ENCODE measurements around the gene SHISA9. TPM values are rescaled to one million over a fixed set of nuclear protein-coding genes. Genes with fewer than 3 reads are reported as not detected.
"Not testable (repeated sequence)": the region's sequence is repeated elsewhere in the genome, so short reads cannot be mapped to it uniquely, and the experiment has no call there.

Gene SHISA9
- total RNA-seq, 4 donors from 2014 or later: 2.0 to 6.3 (median 3.5) TPM

- H3K27me3 ChIP-seq: peaks cover 0 to 37% of the 10 kb centered on the region in 2 donors
- H3K9me3 ChIP-seq: peaks cover 0 to 5% (median 0%) of the 10 kb centered on the region in 4 donors
- DNase-seq (ENCODE audit: low spot score in 2 of 2): no peak
- no peak overlapping the region for H3K27ac ChIP-seq
- no peaks in the 10 kb centered on the region for H3K36me3 ChIP-seq
- no peak overlapping the region for H3K4me3 ChIP-seq
- 85 to 90% methylated on average over 5 of the region's 5 CpGs for WGBS, 2 donors
- peaks cover 0 to 24% (median 0%) of the 10 kb centered on the region in 4 donors for H3K4me1 ChIP-seq
- TF ChIP-seq POLR2A (IDR thresholded peaks at IDR 0.05) (no peak), CTCF (IDR thresholded peaks at IDR 0.05) (no peak), EP300 (IDR thresholded peaks at IDR 0.05) (no peak)
Observed at GRCh38 chr16:12906765-12907516, 5.5 kb downstream of the SHISA9 start.

- Histone ChIP-seq H3K4me1 (peaks cover 0 to 16% (median 0%) of the 10 kb centered on the region in 4 donors), H3K27ac (no peak overlapping the region), H3K4me3 (no peak overlapping the region), H3K9me3 (peaks cover 0 to 5% (median 0%) of the 10 kb centered on the region in 4 donors), H3K27me3 (peaks cover 0 to 29% of the 10 kb centered on the region in 2 donors), H3K36me3 (no peaks in the 10 kb centered on the region)
- no peak for DNase-seq (ENCODE audit: low spot score in 2 of 2)
- no peak for TF ChIP-seq POLR2A (IDR thresholded peaks at IDR 0.05)
- TF ChIP-seq CTCF (IDR thresholded peaks at IDR 0.05): no peak
- TF ChIP-seq EP300 (IDR thresholded peaks at IDR 0.05): no peak
- WGBS, 2 donors: 55 to 62% methylated on average over 5 of the region's 5 CpGs
Observed at GRCh38 chr16:12907670-12908233, 6.4 kb downstream of the SHISA9 start.

GRCh38 chr16:12917246-12917645, 15.8 kb downstream of the SHISA9 start:
- H3K27ac ChIP-seq: no peak overlapping the region
- no peak overlapping the region for H3K4me3 ChIP-seq
- 70 to 71% methylated on average over 5 of the region's 5 CpGs for WGBS, 2 donors
- no peak for DNase-seq (ENCODE audit: low spot score in 2 of 2)
- peaks cover 0 to 7% (median 0%) of the 10 kb centered on the region in 4 donors for H3K9me3 ChIP-seq
- no peaks in the 10 kb centered on the region for H3K27me3 ChIP-seq
- H3K36me3 ChIP-seq: no peaks in the 10 kb centered on the region
- H3K4me1 ChIP-seq: no peaks in the 10 kb centered on the region
- TF ChIP-seq EP300 (IDR thresholded peaks at IDR 0.05) (no peak), CTCF (IDR thresholded peaks at IDR 0.05) (no peak), POLR2A (IDR thresholded peaks at IDR 0.05) (no peak)

GRCh38 chr16:12917653-12918052, 16.3 kb downstream of the SHISA9 start:
- H3K4me3 ChIP-seq: no peak overlapping the region
- no peaks in the 10 kb centered on the region for H3K4me1 ChIP-seq
- 12 to 15% methylated on average over 1 of the region's 1 CpG for WGBS, 2 donors
- no peak for DNase-seq (ENCODE audit: low spot score in 2 of 2)
- H3K27ac ChIP-seq: no peak overlapping the region
- H3K9me3 ChIP-seq: peaks cover 0 to 7% (median 0%) of the 10 kb centered on the region in 4 donors
- H3K27me3 ChIP-seq: no peaks in the 10 kb centered on the region
- H3K36me3 ChIP-seq: no peaks in the 10 kb centered on the region
- no peak for TF ChIP-seq POLR2A (IDR thresholded peaks at IDR 0.05)
- no peak for TF ChIP-seq CTCF (IDR thresholded peaks at IDR 0.05)
- TF ChIP-seq EP300 (IDR thresholded peaks at IDR 0.05): no peak

GRCh38 chr16:12920739-12921138, 19.3 kb downstream of the SHISA9 start:
- Histone ChIP-seq H3K36me3 (no peaks in the 10 kb centered on the region), H3K9me3 (no peaks in the 10 kb centered on the region), H3K4me3 (no peak overlapping the region), H3K27me3 (no peaks in the 10 kb centered on the region), H3K4me1 (no peaks in the 10 kb centered on the region), H3K27ac (no peak overlapping the region)
- no peak for TF ChIP-seq POLR2A (IDR thresholded peaks at IDR 0.05)
- TF ChIP-seq CTCF (IDR thresholded peaks at IDR 0.05): no peak
- no peak for TF ChIP-seq EP300 (IDR thresholded peaks at IDR 0.05)
- DNase-seq (ENCODE audit: low spot score in 2 of 2): no peak
- WGBS, 2 donors: 49 to 51% methylated on average over 4 of the region's 4 CpGs

- not testable (repeated sequence) for H3K36me3 ChIP-seq; H3K9me3 ChIP-seq; H3K27ac ChIP-seq; H3K27me3 ChIP-seq; H3K4me1 ChIP-seq; DNase-seq (ENCODE audit: low spot score in 2 of 2); H3K4me3 ChIP-seq
- WGBS, 2 donors: 88 to 89% methylated on average over 6 of the region's 6 CpGs
Observed at GRCh38 chr16:12923640-12924039, 22.2 kb downstream of the SHISA9 start.
